Measurements from ENCODE around the gene FER. TPM values are rescaled to one million over a fixed set of nuclear protein-coding genes. Genes with fewer than 3 reads are reported as not detected.

Gene FER
- total and polyA plus RNA-seq, 2 of the 13 experiments (the other 11 are each of a cell fraction or from before 2014, with no cell fraction given): 7.9 to 29.0 TPM

- H3K27ac ChIP-seq (ENCODE audit: extremely low read length, insufficient read depth, low read length): no peak overlapping the region
- no TSS peak for BruUV-seq (replicated peaks)
- no peak overlapping the region for H3K9ac ChIP-seq (ENCODE audit: insufficient read depth, low read depth, low read length)
- H3K36me3 ChIP-seq (replicated peaks in 1 of 2; ENCODE audit: control insufficient read depth in 1 of 2, insufficient read depth in 2 of 2, low read length in 2 of 2): no peaks in the 10 kb centered on the region
- no peaks in the 10 kb centered on the region for H3K9me3 ChIP-seq (ENCODE audit: low read length)
- POLR2A ChIA-PET: no interaction called here
- no peak for FAIRE-seq
- H4K20me1 ChIP-seq (ENCODE audit: insufficient read depth, low read length): no peaks in the 10 kb centered on the region
- 83% methylated on average over 7 of the region's 7 CpGs for WGBS (ENCODE audit: low lambda C conversion rate)
- CTCF ChIA-PET (ENCODE audit: low intra/inter-chr PET ratio, low total read pairs): no interaction called here
- H3K27me3 ChIP-seq (ENCODE audit: control insufficient read depth in 1 of 2, insufficient read depth in 2 of 2, low read length in 2 of 2): no peaks in the 10 kb centered on the region
- H3K4me1 ChIP-seq (ENCODE audit: insufficient read depth, low read length): no peaks in the 10 kb centered on the region
- intact Hi-C loops (cut with micrococcal nuclease; ENCODE audit: unreplicated experiment): no loop called here
- H2AFZ ChIP-seq (ENCODE audit: low read length): no peak overlapping the region
- no peak overlapping the region for H3K4me3 ChIP-seq (replicated peaks in 1 of 3; ENCODE audit: insufficient read depth in 1 of 3, low read depth in 2 of 3, low read length in 3 of 3)
- no peak overlapping the region for H3K4me2 ChIP-seq (ENCODE audit: low read depth, low read length)
- TF ChIP-seq ZNF839 (CRISPR knock-in tag; IDR thresholded peaks at IDR 0.05; ENCODE audit: borderline replicate concordance) (no peak), FOXA3 (CRISPR knock-in tag; IDR thresholded peaks at IDR 0.05) (no peak), ZNF317 (CRISPR knock-in tag; IDR thresholded peaks at IDR 0.05) (no peak), EHMT2 (IDR thresholded peaks at IDR 0.05; ENCODE audit: borderline replicate concordance, low read depth, low read length) (no peak), HOXA5 (CRISPR knock-in tag; IDR thresholded peaks at IDR 0.05) (no peak), ZKSCAN1 (IDR thresholded peaks at IDR 0.05; ENCODE audit: low read length) (no peak), KLF15 (CRISPR knock-in tag; IDR thresholded peaks at IDR 0.05; ENCODE audit: borderline replicate concordance) (no peak), KDM4B (CRISPR knock-in tag; IDR thresholded peaks at IDR 0.05) (no peak), ZNF605 (CRISPR knock-in tag; IDR thresholded peaks at IDR 0.05) (no peak), YY1 (IDR thresholded peaks at IDR 0.05; ENCODE audit: insufficient read depth, insufficient replicate concordance, low read depth, low read length) (no peak), ZNF556 (CRISPR knock-in tag; IDR thresholded peaks at IDR 0.05; ENCODE audit: borderline replicate concordance) (no peak), ZNF451 (CRISPR knock-in tag; IDR thresholded peaks at IDR 0.05) (no peak), ZNF772 (CRISPR knock-in tag; IDR thresholded peaks at IDR 0.05) (no peak)
- H3K79me2 ChIP-seq (ENCODE audit: insufficient read depth, low read length): no peaks in the 10 kb centered on the region
- no peak for ATAC-seq
- peak; percentile 1 for DNase-seq (ENCODE audit: low spot score)
- in situ Hi-C loops (cut with HindIII; ENCODE audit: extremely low pct_ligation_motif_present, low pct_unique_long_range_greater_than_20kb): no loop called here
Measured at GRCh38 chr5:108822211-108822947, 74.7 kb downstream of the FER start.

All from HepG2 (cell line).